SW480 (cell line): ENCODE data around the gene CASTOR2.
"Not testable (repeated sequence)": the region's sequence is repeated elsewhere in the genome, so short reads cannot be mapped to it uniquely, and the experiment has no call there.

Experiments used
- DNase-seq: peaks from one replicate; pipeline ENCODE4 v3.0.0-alpha.2; 2016; ENCODE audit warnings: low spot score

The CASTOR2 gene

GRCh38 chr7:75054744-75055143 lies 90.2 kb downstream of the CASTOR2 start:
- DNase-seq, result no peak

- no peak for DNase-seq
Measured at GRCh38 chr7:75055155-75055554, 90.7 kb downstream of the CASTOR2 start.

GRCh38 chr7:75055830-75056772 lies 91.6 kb downstream of the CASTOR2 start:
- DNase-seq, result no peak

GRCh38 chr7:75058406-75058805 lies 93.9 kb downstream of the CASTOR2 start:
- DNase-seq, result no peak

GRCh38 chr7:75064291-75064690 lies 99.8 kb downstream of the CASTOR2 start:
- no peak for DNase-seq

GRCh38 chr7:75064801-75065200 lies 100.3 kb downstream of the CASTOR2 start:
- DNase-seq, result no peak

- DNase-seq, result no peak
Measured at GRCh38 chr7:75066521-75066920, 102.0 kb downstream of the CASTOR2 start.

- DNase-seq, result no peak
Measured at GRCh38 chr7:75072981-75073283, 108.4 kb downstream of the CASTOR2 start.

- DNase-seq, result not testable (repeated sequence)
Measured at GRCh38 chr7:75074262-75074641, 109.7 kb downstream of the CASTOR2 start.
